Cardiac muscle cell (in vitro differentiated cells and primary cell): Measurements from ENCODE around the gene HASPIN. TPM values are rescaled to one million over a fixed set of nuclear protein-coding genes. Genes with fewer than 3 reads are reported as not detected.
"Not testable (repeated sequence)": the region's sequence is repeated elsewhere in the genome, so short reads cannot be mapped to it uniquely, and the experiment has no call there.

Experiments
- DNase-seq, 2 donors: peaks; one replicate each; pipeline versions ENCODE4 v3.0.0 to v3.0.0-alpha.2; 2010 to 2017; ENCODE audit warnings: low read depth in 1 of 2, low spot score in 1 of 2
- H3K27ac ChIP-seq: fragments of 200-600 bp; sonication (generic); 2 replicates; pipeline ENCODE4 v1.5.1; 2016
- H3K27me3 ChIP-seq: fragments of 200-600 bp; sonication (generic); 2 replicates; pipeline ENCODE4 v1.6.0; 2016; ENCODE audit warnings: control low read depth
- H3K36me3 ChIP-seq: fragments of 200-600 bp; sonication (generic); 2 replicates; pipeline ENCODE4 v1.5.1; 2016; ENCODE audit warnings: control low read depth
- H3K4me1 ChIP-seq: fragments of 200-600 bp; sonication (generic); 2 replicates; pipeline ENCODE4 v1.8.1; 2017; ENCODE audit warnings: low read depth, mild to moderate bottlenecking, mixed run types
- H3K4me3 ChIP-seq: fragments of 200-600 bp; sonication (generic); 2 replicates; pipeline ENCODE4 v1.5.1; 2016; ENCODE audit warnings: mild to moderate bottlenecking
- H3K9me3 ChIP-seq: fragments of 200-600 bp; sonication (generic); 2 replicates; pipeline ENCODE4 v1.5.1; 2017; ENCODE audit warnings: low read depth, mild to moderate bottlenecking, control low read depth
- polyA plus RNA-seq: library from polyadenylated mRNA; unstranded; fragments of >200 nt; fragmentation: Nextera tagmentation; extraction: Ambion mirVana; gene quantifications from 2 replicates; pipeline ENCODE4 v1.2.1, GENCODE V29; 2016
- total RNA-seq: library from RNA; depleted of rRNA; stranded (reverse); fragments of >200 nt; gene quantifications from 2 replicates; pipeline ENCODE4 v1.2.3, GENCODE V29; 2016
- TF ChIP-seq, protein P1 (sequence below): IDR thresholded peaks from 2 replicates; pipeline ENCODE4 v1.5.1; 2012; ENCODE audit warnings: low read depth, mild to moderate bottlenecking, low read length

HASPIN gene
- total and polyA plus RNA-seq, 2 experiments from 2014 or later: 0.87 to 10.8 TPM

DNA sequence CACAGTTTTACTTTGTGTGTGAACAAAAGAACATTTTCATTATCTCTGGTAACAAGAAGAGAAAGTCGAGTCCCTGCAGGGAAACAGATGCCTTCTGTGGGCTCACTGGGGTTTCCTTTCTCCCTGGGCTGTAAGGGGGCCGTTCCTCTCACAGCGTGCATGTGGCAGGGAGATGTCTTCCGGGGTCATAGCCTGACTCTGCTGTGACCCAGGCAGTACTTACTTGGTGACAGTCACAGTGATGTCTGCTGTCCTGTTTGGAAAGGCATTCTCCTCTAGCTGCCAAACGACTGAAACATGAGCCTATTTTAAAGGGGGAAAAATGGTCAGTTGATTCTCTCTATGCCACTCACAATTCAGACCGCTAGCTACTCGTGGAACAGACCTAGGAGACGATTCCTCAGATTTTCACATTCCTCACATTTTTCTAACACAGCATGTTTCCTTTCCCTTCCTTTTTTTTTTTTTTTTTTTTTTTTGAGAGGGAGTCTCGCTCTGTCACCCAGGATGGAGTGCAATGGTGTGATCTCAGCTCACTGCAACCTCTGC, 7.3 kb downstream of the HASPIN start:
- no peak overlapping the region for H3K4me3 ChIP-seq
- H3K9me3 ChIP-seq: no peaks in the 10 kb centered on the region
- no peaks in the 10 kb centered on the region for H3K36me3 ChIP-seq
- DNase-seq: peak in 1 of 2 donors; percentile 72
- H3K27ac ChIP-seq: peak overlapping the region; percentile 64
- TF ChIP-seq, protein P1, sequence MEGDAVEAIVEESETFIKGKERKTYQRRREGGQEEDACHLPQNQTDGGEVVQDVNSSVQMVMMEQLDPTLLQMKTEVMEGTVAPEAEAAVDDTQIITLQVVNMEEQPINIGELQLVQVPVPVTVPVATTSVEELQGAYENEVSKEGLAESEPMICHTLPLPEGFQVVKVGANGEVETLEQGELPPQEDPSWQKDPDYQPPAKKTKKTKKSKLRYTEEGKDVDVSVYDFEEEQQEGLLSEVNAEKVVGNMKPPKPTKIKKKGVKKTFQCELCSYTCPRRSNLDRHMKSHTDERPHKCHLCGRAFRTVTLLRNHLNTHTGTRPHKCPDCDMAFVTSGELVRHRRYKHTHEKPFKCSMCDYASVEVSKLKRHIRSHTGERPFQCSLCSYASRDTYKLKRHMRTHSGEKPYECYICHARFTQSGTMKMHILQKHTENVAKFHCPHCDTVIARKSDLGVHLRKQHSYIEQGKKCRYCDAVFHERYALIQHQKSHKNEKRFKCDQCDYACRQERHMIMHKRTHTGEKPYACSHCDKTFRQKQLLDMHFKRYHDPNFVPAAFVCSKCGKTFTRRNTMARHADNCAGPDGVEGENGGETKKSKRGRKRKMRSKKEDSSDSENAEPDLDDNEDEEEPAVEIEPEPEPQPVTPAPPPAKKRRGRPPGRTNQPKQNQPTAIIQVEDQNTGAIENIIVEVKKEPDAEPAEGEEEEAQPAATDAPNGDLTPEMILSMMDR: no peak
- H3K27me3 ChIP-seq: no peaks in the 10 kb centered on the region
- no peaks in the 10 kb centered on the region for H3K4me1 ChIP-seq

DNA sequence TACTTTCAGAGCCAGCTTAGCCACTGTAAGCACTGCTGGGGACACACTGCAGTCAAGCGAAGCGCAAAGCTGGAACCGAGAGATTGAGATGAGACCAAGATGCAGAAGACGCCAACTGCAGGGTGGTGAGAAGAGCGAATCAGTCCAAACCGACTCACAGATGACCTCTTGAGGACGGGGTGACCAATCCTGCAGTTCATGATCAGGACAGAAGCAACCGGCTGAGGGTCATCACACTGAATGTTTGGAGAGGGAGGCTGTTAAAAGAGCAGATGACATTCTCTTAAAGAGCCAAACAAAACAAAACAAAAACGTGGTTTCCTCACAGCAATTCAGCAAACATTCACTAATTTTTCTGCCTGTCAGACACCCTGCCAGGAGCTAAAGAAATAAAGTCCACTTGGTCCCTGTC, 8.5 kb downstream of the HASPIN start:
- no peak overlapping the region for H3K4me3 ChIP-seq
- H3K36me3 ChIP-seq: no peaks in the 10 kb centered on the region
- peaks cover 5% of the 10 kb centered on the region for H3K27me3 ChIP-seq
- DNase-seq: peak in 1 of 2 donors; percentile 38
- H3K27ac ChIP-seq: no peak overlapping the region
- no peaks in the 10 kb centered on the region for H3K9me3 ChIP-seq
- H3K4me1 ChIP-seq: no peaks in the 10 kb centered on the region
- TF ChIP-seq, protein P1: no peak

DNA sequence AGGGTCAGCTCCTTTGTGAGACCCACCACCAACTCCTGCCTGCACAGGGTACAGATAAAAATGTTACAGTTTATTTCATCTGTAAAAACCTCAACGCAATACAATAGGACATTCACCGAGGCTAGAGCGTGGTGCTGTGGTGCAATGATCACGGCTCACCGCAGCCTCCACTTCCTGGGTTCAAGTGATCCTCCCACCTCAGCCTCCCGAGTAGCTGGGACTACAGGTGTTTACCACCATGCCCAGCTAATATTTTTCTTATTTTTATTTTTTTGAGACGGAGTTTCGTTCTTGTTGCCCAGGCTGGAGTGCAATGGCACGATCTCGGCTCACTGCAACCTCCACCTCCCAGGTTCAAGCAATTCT, 11.2 kb downstream of the HASPIN start:
- H3K27me3 ChIP-seq, DNase-seq, H3K27ac ChIP-seq, H3K36me3 ChIP-seq, H3K4me1 ChIP-seq, H3K9me3 ChIP-seq, H3K4me3 ChIP-seq: not testable (repeated sequence)

DNA sequence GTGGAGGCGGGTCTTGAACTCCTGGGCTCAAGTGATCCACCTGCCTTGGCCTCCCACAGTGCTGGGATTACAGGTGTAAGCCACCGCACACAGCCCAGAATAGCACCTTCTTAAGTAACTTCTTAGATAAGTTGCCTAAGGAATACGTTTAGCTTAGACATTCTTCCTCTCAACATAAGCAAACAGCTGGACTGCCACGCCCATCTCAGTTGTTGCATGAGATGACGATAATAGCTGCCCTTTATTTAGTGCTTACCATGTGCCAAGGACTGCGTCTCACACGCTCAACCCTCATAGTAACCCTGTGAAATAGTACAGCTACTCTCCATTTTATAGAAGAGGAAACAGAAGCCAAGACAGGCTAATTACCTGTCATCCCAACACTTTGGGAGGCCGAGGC, 11.8 kb downstream of the HASPIN start:
- Histone ChIP-seq H3K36me3 (no peaks in the 10 kb centered on the region), H3K4me1 (peaks cover 4% of the 10 kb centered on the region), H3K27ac (no peak overlapping the region), H3K4me3 (no peak overlapping the region), H3K27me3 (peaks cover 5% of the 10 kb centered on the region), H3K9me3 (no peaks in the 10 kb centered on the region)
- TF ChIP-seq, protein P1: no peak
- DNase-seq: no peak

DNA sequence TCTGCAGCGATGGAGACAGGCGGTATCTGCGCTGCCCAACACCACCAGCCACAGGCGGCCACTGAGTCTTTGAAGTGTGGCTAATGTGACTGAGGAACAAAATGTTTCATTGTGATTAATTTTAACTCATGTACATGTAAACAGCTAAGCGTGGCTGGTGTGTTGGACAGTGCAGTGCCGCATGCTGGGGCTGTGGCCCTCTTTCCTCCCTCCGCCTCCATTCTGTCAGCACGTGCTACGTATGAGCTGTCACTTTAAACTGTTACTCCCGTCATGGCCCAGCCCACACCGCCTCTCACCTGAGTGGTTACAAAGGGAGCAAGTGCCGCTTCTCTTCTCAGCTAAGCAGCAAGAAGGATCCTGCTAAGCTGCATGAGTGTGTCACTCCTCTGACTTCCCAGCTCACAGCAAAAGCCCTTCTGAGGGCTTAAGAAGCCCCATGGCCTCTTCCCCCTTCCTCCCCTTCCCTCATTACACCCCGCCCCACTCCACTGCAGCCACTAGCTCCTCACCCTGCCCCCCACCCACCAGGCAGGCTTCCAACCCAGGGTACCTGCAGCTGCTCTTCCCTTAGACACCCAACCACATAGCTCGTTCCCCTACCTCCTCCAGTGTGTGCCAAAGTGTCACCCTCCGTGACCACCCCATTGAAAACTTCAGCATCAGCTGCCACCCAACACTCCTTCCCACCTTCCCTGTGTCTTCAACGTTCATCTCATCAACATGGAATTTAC, 15.0 kb downstream of the HASPIN start:
- Histone ChIP-seq H3K36me3 (no peaks in the 10 kb centered on the region), H3K4me3 (no peak overlapping the region), H3K27me3 (peaks cover 5% of the 10 kb centered on the region), H3K9me3 (no peaks in the 10 kb centered on the region), H3K4me1 (peaks cover 4% of the 10 kb centered on the region), H3K27ac (no peak overlapping the region)
- TF ChIP-seq, protein P1: no peak
- DNase-seq: peak in 1 of 2 donors; percentile 12

DNA sequence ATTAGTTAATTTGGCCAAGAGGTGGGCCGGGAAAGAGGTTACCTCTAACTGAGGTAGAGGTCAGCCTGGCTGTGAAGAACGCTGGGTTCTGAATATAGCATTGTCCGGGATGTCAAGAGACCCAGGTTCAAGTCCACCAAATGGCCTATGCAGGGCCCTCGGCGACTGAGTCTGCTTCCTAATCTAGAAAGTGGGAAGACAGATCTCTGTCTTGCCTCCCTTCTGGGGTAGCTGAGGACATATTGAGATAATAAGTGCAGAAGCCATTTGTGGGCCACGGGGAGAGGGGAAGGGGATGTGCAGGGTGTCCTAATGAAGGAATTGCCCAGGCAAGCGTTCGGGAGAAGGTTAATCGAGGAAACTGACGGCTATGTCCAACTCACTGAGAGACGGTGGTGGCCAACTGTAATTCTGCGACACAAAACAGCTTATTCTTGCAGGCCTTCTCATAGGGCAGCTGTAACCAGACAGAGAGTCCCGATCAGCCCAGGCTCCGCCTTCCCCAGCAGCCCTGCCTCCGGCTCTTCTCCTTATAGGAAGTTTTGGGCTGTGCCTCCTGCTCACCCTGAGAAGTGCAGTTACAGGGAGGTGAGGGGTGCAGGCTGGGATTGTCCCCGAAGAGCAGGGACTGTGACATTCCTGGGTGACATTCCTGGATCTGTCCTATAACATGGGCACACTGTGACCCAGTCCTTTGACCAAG, 15.9 kb downstream of the HASPIN start:
- Histone ChIP-seq H3K9me3 (no peaks in the 10 kb centered on the region), H3K4me3 (no peak overlapping the region), H3K36me3 (no peaks in the 10 kb centered on the region), H3K27me3 (peaks cover 5% of the 10 kb centered on the region), H3K4me1 (peaks cover 4% of the 10 kb centered on the region), H3K27ac (no peak overlapping the region)
- DNase-seq: no peak
- TF ChIP-seq, protein P1: no peak
